K562 (cell line): ENCODE results near the gene GCGR. TPM values are rescaled to one million over a fixed set of nuclear protein-coding genes. Genes with fewer than 3 reads are reported as not detected.

Experiments
- SAP30 ChIP-seq: fragments of 200-600 bp; sonication (generic); IDR thresholded peaks from 2 replicates; pipeline ENCODE4 v1.6.1; 2012; ENCODE audit warnings: borderline replicate concordance, low read depth, mild to moderate bottlenecking, moderate library complexity, low read length, control low read depth, inconsistent platforms; ENCODE audit not compliant: insufficient read depth, poor library complexity, severe bottlenecking
- SRF ChIP-seq, 2 experiments: fragments of 250-450, 450-650 bp in 1 of 2; sonication (Bioruptor Pico) in 1 of 2; sonication (generic) in 1 of 2; formaldehyde crosslinking; IDR thresholded peaks; 2 replicates each; pipeline versions ENCODE4 v1.5.0 to v1.5.1; 2020 to 2022; ENCODE audit warnings: mild to moderate bottlenecking in 1 of 2, missing genetic modification reagents in 1 of 2
- ZKSCAN1 ChIP-seq: fragments of 150-350 bp; IDR thresholded peaks from 2 replicates; pipeline ENCODE4 v1.6.1; 2016; ENCODE audit warnings: low read depth, low read length
- ZNF584 ChIP-seq: fragments of 200-800 bp; sonication (Bioruptor generic); IDR thresholded peaks from 2 replicates; pipeline ENCODE4 v1.6.1; 2016; ENCODE audit warnings: low read depth, mild to moderate bottlenecking, missing genetic modification characterization, missing compliant biosample characterization
- polyA plus RNA-seq, 8 experiments: library from polyadenylated mRNA; depleted of rRNA in 4 of 8; stranded (reverse) in 5 of 8; unstranded in 3 of 8; fragments of >200 nt; fragmentation: Nextera tagmentation in 2 of 8; fragmentation: Illumina TruSeq in 1 of 8; extraction: Ambion mirVana in 2 of 8; extraction: Trizol in 1 of 8; gene quantifications; 2 replicates each; pipeline versions ENCODE4 v1.2.1 to v1.2.3, GENCODE V29; 2011 to 2014; ENCODE audit warnings: inconsistent platforms in 1 of 8, missing spikeins in 1 of 8
- total RNA-seq, 7 experiments: library from RNA; depleted of rRNA in 6 of 7; stranded (reverse); fragments of >200 nt in 6 of 7; fragmentation: Illumina TruSeq in 2 of 7; extraction: Trizol in 2 of 7; gene quantifications; 2 replicates each; pipeline versions ENCODE4 v1.2.1 to v1.2.3, GENCODE V29; 2011 to 2021; ENCODE audit warnings: low replicate concordance in 1 of 7
- TF ChIP-seq, protein P1 (sequence below): sonication (generic); formaldehyde crosslinking; IDR thresholded peaks from 2 replicates; pipeline ENCODE4 v1.8.0; 2022; ENCODE audit warnings: mild to moderate bottlenecking, missing genetic modification reagents, borderline replicate concordance
- TF ChIP-seq, protein P2 (sequence below), 2 experiments: fragments of 450-650 bp; formaldehyde crosslinking in 1 of 2; IDR thresholded peaks; 2 replicates each; pipeline versions ENCODE4 v1.4.0 to v1.6.1; 2014 to 2020; ENCODE audit warnings: mild to moderate bottlenecking in 2 of 2, borderline replicate concordance in 1 of 2, low read depth in 1 of 2
- TF ChIP-seq, protein P3 (sequence below): IDR thresholded peaks from 3 replicates; pipeline ENCODE4 v1.6.1; 2011; ENCODE audit warnings: borderline replicate concordance, mild to moderate bottlenecking, moderate library complexity; ENCODE audit not compliant: insufficient read length; ENCODE audit errors: extremely low read depth
- TF ChIP-seq, protein P4 (sequence below): sonication (generic); formaldehyde crosslinking; IDR thresholded peaks from 2 replicates; pipeline ENCODE4 v1.8.0; 2022; ENCODE audit warnings: missing genetic modification reagents, mild to moderate bottlenecking, borderline replicate concordance

Gene GCGR
- total and polyA plus RNA-seq, 9 of the 15 experiments (the other 6 are each of a cell fraction or from before 2014, with no cell fraction given) = not detected

DNA sequence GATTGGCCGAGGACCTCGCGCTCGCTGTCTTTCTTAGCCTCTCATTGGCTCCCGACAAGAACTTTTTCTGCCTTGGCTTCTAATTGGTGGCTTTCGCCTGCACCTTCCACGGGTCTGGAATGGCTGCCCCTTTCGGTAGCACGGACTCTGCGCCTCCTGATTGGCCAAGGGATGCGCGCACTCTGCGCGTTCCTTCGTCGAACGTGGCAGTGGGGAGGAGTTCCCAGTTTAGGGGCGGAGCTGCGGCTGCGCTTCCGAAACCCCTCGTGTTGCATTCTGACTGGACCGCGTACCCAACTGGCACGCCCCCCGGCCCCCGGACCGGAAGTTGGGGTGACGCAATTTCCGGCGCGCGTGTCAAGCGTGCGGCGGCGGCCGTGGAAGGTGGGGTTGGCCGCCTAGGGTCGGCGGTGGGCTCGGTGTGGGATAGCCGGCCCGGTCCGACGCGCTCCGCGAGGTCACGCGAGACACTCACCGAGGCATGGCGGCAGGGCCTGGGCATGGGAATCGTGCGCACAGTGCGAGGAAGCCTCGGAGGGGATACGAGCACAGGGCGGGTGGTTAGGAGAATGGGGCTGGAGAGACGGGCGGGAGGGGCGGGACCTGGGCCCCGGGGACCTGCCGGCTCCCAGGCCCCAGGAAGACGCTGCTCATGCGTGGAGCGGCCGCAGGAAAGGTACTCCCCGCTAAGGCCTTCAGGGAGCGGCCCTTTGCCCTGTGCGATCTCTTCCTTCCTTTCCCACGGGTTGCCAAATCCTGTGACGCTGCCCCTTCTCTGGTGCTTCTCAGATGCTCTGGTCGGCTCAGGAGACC, 57.0 kb downstream of the GCGR start (continued):
- TF ChIP-seq, protein P1, sequence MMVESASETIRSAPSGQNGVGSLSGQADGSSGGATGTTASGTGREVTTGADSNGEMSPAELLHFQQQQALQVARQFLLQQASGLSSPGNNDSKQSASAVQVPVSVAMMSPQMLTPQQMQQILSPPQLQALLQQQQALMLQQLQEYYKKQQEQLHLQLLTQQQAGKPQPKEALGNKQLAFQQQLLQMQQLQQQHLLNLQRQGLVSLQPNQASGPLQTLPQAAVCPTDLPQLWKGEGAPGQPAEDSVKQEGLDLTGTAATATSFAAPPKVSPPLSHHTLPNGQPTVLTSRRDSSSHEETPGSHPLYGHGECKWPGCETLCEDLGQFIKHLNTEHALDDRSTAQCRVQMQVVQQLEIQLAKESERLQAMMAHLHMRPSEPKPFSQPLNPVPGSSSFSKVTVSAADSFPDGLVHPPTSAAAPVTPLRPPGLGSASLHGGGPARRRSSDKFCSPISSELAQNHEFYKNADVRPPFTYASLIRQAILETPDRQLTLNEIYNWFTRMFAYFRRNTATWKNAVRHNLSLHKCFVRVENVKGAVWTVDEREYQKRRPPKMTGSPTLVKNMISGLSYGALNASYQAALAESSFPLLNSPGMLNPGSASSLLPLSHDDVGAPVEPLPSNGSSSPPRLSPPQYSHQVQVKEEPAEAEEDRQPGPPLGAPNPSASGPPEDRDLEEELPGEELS (CRISPR knock-in tag) = no peak
- TF ChIP-seq, protein P2, sequence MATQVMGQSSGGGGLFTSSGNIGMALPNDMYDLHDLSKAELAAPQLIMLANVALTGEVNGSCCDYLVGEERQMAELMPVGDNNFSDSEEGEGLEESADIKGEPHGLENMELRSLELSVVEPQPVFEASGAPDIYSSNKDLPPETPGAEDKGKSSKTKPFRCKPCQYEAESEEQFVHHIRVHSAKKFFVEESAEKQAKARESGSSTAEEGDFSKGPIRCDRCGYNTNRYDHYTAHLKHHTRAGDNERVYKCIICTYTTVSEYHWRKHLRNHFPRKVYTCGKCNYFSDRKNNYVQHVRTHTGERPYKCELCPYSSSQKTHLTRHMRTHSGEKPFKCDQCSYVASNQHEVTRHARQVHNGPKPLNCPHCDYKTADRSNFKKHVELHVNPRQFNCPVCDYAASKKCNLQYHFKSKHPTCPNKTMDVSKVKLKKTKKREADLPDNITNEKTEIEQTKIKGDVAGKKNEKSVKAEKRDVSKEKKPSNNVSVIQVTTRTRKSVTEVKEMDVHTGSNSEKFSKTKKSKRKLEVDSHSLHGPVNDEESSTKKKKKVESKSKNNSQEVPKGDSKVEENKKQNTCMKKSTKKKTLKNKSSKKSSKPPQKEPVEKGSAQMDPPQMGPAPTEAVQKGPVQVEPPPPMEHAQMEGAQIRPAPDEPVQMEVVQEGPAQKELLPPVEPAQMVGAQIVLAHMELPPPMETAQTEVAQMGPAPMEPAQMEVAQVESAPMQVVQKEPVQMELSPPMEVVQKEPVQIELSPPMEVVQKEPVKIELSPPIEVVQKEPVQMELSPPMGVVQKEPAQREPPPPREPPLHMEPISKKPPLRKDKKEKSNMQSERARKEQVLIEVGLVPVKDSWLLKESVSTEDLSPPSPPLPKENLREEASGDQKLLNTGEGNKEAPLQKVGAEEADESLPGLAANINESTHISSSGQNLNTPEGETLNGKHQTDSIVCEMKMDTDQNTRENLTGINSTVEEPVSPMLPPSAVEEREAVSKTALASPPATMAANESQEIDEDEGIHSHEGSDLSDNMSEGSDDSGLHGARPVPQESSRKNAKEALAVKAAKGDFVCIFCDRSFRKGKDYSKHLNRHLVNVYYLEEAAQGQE (IDR thresholded peaks at IDR 0.05; ENCODE audit: borderline replicate concordance) = no peak
- TF ChIP-seq, protein P2 (CRISPR knock-in tag; IDR thresholded peaks at IDR 0.05; ENCODE audit: low read depth) = no peak
- TF ChIP-seq, protein P3, sequence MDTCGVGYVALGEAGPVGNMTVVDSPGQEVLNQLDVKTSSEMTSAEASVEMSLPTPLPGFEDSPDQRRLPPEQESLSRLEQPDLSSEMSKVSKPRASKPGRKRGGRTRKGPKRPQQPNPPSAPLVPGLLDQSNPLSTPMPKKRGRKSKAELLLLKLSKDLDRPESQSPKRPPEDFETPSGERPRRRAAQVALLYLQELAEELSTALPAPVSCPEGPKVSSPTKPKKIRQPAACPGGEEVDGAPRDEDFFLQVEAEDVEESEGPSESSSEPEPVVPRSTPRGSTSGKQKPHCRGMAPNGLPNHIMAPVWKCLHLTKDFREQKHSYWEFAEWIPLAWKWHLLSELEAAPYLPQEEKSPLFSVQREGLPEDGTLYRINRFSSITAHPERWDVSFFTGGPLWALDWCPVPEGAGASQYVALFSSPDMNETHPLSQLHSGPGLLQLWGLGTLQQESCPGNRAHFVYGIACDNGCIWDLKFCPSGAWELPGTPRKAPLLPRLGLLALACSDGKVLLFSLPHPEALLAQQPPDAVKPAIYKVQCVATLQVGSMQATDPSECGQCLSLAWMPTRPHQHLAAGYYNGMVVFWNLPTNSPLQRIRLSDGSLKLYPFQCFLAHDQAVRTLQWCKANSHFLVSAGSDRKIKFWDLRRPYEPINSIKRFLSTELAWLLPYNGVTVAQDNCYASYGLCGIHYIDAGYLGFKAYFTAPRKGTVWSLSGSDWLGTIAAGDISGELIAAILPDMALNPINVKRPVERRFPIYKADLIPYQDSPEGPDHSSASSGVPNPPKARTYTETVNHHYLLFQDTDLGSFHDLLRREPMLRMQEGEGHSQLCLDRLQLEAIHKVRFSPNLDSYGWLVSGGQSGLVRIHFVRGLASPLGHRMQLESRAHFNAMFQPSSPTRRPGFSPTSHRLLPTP = no peak
- TF ChIP-seq SRF (CRISPR knock-in tag; IDR thresholded peaks at IDR 0.05) (peak; percentile 66 to 87; a peak in 1 of 4 replicates), ZKSCAN1 (0 out of 2 replicates have a peak, but pooled peaks have one; percentile 21), ZNF584 (CRISPR knock-in tag) (peak; percentile 100), SAP30 (peak; percentile 88)
- TF ChIP-seq, protein P4, sequence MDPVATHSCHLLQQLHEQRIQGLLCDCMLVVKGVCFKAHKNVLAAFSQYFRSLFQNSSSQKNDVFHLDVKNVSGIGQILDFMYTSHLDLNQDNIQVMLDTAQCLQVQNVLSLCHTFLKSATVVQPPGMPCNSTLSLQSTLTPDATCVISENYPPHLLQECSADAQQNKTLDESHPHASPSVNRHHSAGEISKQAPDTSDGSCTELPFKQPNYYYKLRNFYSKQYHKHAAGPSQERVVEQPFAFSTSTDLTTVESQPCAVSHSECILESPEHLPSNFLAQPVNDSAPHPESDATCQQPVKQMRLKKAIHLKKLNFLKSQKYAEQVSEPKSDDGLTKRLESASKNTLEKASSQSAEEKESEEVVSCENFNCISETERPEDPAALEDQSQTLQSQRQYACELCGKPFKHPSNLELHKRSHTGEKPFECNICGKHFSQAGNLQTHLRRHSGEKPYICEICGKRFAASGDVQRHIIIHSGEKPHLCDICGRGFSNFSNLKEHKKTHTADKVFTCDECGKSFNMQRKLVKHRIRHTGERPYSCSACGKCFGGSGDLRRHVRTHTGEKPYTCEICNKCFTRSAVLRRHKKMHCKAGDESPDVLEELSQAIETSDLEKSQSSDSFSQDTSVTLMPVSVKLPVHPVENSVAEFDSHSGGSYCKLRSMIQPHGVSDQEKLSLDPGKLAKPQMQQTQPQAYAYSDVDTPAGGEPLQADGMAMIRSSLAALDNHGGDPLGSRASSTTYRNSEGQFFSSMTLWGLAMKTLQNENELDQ (CRISPR knock-in tag) = no peak
